GM10248 (cell line): ENCODE results near the gene PUM2.

Experiments
- CTCF ChIA-PET: fragments of 300-600 bp; sonication (Branson Sonifier 250); formaldehyde crosslinking; extraction: SDS; loops from one replicate; lab custom pipeline; 2021; ENCODE audit warnings: antibody characterized with exemption; lab: Yijun Ruan, JAX
- POLR2A ChIA-PET: fragments of 350-650 bp; sonication (Branson Sonifier 250); formaldehyde crosslinking; extraction: SDS; loops from one replicate; lab custom pipeline; 2020; ENCODE audit warnings: antibody characterized with exemption; lab: Yijun Ruan, JAX
- DNase-seq: peaks from one replicate; pipeline ENCODE4 v3.0.0; 2012; ENCODE audit errors: extremely low spot score
- TF ChIP-seq, protein P1 (sequence below): IDR thresholded peaks from 2 replicates; pipeline ENCODE4 v1.5.1; 2012; ENCODE audit warnings: mild to moderate bottlenecking, low read depth; ENCODE audit errors: extremely low read depth, missing control alignments, control extremely low read depth

The PUM2 gene

DNA sequence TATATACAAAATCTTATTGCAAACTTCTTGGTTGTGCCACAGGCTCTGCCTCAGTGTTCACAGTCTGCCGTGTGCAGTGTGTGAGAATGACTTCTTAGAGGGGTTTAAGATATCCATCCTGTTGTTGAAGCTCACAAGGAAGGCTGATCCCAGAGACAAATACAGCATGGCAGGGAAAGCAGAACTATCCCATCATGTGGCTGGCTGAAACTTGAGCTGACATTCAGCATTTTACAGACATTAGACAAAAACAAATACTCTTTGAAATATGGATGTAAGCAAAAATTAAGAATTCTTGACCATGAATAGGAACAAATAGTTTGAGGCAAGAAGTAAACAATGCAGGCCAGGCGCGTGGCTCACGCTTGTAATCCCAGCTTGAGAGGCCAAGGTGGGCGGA lies 12.9 kb upstream of the PUM2 start:
- TF ChIP-seq, protein P1, sequence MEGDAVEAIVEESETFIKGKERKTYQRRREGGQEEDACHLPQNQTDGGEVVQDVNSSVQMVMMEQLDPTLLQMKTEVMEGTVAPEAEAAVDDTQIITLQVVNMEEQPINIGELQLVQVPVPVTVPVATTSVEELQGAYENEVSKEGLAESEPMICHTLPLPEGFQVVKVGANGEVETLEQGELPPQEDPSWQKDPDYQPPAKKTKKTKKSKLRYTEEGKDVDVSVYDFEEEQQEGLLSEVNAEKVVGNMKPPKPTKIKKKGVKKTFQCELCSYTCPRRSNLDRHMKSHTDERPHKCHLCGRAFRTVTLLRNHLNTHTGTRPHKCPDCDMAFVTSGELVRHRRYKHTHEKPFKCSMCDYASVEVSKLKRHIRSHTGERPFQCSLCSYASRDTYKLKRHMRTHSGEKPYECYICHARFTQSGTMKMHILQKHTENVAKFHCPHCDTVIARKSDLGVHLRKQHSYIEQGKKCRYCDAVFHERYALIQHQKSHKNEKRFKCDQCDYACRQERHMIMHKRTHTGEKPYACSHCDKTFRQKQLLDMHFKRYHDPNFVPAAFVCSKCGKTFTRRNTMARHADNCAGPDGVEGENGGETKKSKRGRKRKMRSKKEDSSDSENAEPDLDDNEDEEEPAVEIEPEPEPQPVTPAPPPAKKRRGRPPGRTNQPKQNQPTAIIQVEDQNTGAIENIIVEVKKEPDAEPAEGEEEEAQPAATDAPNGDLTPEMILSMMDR: no peak
- no peak for DNase-seq
- CTCF ChIA-PET: interaction anchor here (1.1 to 1.8 kb wide), 2 partner anchors 10 to 15 kb away, joined by 3 to 4 read pairs; no protein-coding TSS in a partner anchor
- POLR2A ChIA-PET: no interaction called here

DNA sequence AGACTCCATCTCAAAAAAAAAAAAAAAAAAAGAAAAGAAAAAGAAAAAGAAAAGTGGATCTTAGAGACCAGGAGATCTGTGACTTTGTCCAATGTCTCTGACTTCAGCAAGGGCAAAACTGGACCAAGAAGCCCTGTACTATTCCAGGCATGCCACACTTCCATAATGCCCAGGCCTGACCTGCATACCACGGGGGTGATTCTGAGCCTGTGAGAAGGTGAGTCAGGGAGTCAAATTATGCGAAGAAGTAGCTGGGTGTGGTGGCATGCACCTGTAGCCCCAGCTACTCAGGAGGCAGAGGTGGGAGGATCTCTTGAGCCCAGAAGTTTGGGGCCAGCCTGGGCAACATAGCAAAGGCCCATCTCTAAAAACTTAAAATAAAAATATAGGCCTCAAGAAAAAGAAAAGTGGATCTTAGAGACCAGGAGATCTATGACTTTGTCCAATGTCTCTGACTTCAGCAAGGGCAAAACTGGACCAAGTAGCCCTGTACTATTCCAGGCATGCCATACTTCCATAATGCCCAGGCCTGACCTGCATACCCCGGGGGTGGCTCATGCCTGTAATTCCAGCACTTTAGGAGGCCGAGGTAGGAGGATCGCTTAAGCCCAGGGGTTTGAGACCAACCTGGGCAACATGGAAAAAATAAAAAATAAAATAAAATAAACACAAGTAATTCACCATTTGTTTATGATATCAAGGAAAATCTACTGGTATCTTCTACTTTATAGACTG lies 12.2 kb upstream of the PUM2 start:
- ChIA-PET POLR2A (no interaction called here), CTCF (interaction anchor here (1.1 kb wide), 1 partner anchor 10 kb away, joined by 3 read pairs; no protein-coding TSS in a partner anchor)

DNA sequence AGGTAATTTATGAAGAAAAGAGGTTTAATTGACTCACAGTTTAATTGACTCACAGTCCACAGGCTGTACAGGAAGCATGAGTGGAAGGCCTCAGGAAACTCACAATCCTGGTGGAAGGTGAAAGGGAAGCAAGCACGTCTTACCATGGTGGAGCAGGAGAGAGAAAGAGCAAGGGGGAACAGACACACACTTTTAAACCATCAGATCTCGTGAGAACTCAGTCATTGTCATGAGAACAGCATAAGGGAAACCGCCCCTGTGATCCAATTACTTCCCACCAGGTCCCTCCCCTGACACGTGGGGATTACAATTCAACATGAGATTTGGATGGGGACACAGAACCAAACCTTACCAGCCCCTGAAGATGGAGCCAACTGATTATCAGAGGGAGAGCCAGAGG lies 11.2 kb upstream of the PUM2 start:
- POLR2A ChIA-PET: no interaction called here
- CTCF ChIA-PET: no interaction called here
- no peak for DNase-seq
- TF ChIP-seq, protein P1: no peak

More for the DNA sequence above, 12.2 kb upstream of the PUM2 start:
- TF ChIP-seq, protein P1: no peak
- no peak for DNase-seq

DNA sequence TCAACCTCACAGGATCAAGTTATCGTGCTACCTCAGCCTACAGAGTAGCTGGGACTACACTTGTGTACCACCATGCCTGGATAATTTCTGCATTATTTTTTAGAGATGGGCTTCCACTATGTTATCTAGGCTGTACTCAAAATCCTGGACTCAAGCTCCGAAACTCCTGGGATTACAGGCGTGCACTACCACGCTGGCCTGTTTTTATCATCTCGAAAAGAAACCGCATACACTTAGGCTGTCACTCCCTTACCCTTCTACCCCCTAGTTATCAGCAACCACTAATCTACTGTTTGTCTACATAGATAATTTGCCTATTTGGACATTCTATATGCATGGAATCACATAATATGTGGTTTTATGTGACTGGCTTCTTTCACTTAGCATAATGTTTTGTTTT lies 8.5 kb upstream of the PUM2 start:
- TF ChIP-seq, protein P1: no peak
- POLR2A ChIA-PET: no interaction called here
- DNase-seq: no peak
- CTCF ChIA-PET: interaction anchor here (2.8 kb wide), 1 partner anchor 52 kb away, joined by 8 read pairs; no protein-coding TSS in a partner anchor

DNA sequence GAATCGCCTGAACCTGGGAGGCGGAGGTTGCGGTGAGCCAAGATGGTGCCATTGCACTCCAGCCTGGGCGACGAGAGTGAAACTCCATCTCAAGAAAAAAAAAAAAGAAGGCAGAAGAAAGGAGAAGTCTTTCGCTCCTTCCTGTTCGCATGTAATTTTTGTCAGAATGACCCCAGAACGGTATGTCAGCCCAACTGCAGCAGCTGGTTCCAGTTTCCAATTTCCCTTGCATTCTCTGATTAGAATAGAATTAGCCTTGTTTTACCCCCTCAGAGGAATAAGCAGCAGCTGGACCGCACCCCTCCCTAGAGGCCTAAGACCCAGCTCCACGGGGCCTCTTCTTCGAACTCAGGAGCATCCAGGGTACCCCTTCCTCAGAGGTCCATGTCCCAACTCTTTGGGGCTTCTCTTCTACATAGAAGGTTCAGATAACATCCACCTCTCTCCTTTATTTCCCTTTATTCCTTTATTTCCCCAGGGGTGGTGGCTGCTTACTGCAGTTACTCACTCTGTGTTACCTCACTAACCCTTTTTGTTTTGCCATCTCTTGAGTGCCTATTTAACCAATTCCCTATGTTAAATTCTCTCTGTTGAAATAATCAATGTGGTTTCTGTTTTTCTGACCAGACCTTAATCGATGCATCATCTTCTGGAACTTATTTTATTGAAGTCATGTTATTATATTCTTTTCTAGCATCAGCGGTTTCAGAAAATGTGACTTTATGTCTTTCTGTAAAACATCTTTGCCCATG lies 7.2 kb upstream of the PUM2 start:
- CTCF ChIA-PET: no interaction called here
- POLR2A ChIA-PET: no interaction called here

DNA sequence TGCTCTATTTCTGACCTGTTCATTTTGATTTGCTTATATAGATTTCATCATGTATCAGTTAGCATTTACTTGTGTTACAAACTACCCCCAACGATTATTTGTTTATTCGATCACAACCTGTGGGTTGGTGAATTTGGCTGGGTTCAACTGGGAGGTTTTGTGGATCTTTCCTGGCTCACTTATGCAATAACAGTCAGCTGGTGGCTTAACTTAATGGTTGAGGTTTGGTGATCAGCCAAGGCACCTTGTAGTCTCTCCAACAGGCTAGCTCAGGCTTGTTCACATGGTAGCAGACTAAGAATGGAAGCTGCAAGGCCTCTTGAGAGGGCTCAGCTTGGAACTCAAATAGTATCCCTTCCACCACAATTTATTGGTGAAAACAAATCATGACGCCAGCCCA lies 5.4 kb upstream of the PUM2 start:
- DNase-seq: no peak
- ChIA-PET CTCF (interaction anchor here (0.9 to 2.2 kb wide), 4 partner anchors 12 to 286 kb away, joined by 3 to 4 read pairs (median 3); no protein-coding TSS in a partner anchor), POLR2A (interaction anchor here (1.7 kb wide), 1 partner anchor 91 kb away, joined by 4 read pairs; the partner anchor contains the start of gene RHOB)
- TF ChIP-seq, protein P1: no peak

More for the DNA sequence above, 7.2 kb upstream of the PUM2 start:
- no peak for DNase-seq
- TF ChIP-seq, protein P1: no peak
